ENCODE results near the gene OPN4. TPM values are rescaled to one million over a fixed set of nuclear protein-coding genes. Genes with fewer than 3 reads are reported as not detected.

The OPN4 gene
- total RNA-seq, 2 experiments from 2014 or later, result not detected

Other genes with a start within 250 kb of the OPN4 start
- gene WAPL, start 132.8 kb upstream of the OPN4 start, total RNA-seq, result 10 to 100 TPM; 50.3 to 54.4 TPM
- under 1 TPM; 0.05 to 0.10 TPM for gene LDB3, start 14.0 kb downstream of the OPN4 start, total RNA-seq
- 10 to 100 TPM in 1 of 2 experiments, 1 to 10 TPM in 1; 8.9 to 11.7 TPM for gene BMPR1A, start 102.1 kb downstream of the OPN4 start, total RNA-seq